Stimulated activated CD4-positive, alpha-beta T cell treated with anti-CD3 and anti-CD28 coated beads, Interleukin-4, amount 100 ng/mL, for 1 hour (primary cell): ENCODE data around the gene RPL22.

ENCODE experiments used
- DNase-seq: peaks from one replicate; pipeline ENCODE4 v3.0.0-alpha.2; 2020

Gene RPL22

DNA sequence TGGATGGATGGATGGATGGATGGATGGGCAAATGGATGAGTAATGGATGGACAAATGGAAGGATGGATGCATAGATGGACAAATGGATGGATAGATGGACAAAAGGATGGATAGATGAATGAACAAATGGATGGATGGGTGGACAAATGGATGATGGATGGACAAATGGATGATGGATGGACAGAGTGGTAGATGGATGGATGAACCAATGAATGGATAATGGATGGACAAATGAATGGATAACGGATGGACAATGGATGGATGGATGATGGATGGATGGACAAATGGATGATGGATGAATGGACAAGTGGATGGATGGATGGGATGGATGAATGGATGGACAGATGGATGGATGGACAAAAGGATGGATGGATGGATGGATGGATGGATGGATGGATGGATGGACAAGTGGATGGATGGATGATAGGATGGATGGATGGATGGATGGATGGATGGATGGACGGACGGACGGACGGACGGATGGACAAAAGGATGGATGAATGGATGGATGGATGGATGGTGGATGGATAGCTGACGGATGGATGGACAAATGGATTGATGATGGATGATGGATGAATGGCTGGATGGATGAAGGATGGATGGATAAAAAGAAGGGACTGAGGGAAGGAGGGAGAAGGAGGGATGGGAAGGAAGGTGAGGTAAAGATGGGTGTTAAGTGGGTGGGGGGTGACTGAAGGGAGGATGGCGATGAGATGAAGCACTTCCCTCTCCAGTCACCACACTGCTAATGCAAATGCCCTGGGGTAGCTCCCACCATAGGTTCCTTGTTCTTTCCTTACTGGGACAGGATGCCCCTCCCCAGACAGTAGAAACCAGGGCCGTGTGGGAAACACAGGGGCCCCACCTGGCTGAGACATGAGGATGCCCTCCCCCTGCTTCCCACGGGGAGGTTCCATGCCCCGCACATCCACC, 49.1 kb downstream of the RPL22 start:
- no peak for DNase-seq

- DNase-seq: no peak
Observed at GRCh38 chr1:6149597-6149996, 49.8 kb downstream of the RPL22 start.

DNA sequence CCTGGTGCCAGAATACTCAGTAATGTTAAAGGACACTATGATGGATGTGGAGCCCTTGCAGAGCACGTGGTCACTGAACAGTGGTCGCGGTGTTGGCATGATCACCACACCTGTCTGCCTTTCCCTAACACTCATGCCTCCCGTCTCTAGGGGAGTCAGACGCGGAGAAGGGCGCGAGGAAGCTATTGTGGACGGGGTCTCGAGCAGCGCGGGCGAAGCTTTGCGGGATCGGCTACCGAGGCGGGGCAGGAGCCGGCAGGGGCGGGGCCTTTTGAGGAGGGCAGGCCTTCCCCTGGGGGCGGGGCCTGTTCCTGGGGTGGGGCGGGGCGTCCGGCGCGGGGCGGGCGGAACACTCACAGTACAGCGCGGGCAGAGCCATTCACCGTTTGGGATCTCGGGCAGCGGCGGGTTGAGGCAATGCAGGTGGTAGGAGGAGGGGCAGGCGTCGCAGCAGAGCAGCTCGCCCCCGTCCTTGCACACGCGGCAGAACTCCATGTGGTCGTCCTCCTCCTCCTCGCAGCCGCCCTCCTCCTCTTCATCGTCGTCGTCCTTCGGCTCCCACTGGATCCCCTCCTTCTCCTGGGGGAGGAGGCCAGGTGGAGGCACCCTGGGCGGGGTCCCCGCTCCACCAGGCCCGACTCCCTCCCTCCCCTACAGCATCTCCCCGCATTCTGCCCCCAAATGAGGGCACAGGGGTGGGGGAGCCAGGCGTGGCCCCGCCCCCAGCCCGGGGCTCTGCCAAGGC, 50.7 kb downstream of the RPL22 start:
- peak; percentile 74 for DNase-seq

DNA sequence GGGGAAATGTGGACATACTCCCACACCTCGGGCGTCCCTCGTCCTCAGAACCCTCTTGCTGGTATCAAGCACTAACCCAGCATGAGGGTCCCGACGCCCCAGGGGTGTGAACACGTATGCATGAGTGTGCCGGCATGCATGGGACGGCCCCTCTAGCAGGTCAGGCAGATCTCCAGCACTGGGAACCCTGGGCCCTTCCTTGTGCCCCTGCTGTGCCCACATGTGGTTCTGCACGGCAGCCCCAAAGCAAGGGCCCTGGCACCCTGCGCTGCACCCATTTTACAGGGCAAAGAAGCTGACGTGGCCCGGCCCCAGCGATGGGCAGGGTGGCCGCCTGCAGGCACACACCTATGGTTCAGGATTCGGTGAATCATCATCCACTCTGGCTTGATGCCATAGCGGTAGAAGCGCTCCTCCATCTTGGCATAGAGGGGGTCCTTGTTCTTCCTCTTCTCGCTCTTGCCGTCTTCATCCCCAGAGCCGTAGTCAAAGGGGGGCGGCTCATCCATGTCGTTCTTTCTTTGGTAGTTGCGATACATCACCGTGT, 53.5 kb downstream of the RPL22 start:
- DNase-seq: no peak

GRCh38 chr1:6145396-6145750, 54.0 kb downstream of the RPL22 start:
- DNase-seq: no peak

DNA sequence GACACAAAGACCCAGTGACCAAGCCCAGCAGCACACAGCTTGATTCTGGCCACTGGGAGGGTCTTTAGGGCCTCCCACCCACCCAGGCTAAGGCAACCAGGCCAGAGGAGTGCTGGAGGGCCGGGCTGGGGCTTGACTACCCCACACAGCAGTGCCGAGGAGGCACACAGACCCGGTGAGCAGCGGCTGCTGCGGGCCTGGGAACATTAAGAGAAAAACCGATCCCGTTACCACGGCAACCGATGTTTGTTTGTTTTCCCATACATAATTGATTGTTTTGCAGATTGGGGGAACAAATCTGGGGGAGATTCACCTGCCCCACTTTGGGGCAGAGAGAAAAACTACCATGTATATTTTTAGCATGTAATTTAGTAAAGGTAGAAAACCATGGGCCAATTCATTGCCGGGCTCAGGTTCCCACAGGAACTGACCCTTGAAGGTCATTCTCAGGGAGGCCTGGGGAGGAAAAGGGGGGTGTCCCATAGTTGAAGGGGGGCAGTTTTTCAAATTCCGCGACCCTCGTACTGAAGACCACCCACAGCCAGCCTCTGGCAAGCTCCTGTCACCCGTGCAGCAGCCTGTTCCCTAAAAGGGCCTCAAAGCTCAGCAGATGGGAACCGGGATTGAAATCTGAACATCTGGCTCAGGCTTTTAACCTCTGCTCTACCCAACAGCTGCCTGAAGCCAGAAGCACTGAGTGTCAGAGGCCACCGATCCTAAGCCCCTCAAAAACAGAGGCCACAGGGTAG, 54.6 kb downstream of the RPL22 start:
- no peak for DNase-seq

DNA sequence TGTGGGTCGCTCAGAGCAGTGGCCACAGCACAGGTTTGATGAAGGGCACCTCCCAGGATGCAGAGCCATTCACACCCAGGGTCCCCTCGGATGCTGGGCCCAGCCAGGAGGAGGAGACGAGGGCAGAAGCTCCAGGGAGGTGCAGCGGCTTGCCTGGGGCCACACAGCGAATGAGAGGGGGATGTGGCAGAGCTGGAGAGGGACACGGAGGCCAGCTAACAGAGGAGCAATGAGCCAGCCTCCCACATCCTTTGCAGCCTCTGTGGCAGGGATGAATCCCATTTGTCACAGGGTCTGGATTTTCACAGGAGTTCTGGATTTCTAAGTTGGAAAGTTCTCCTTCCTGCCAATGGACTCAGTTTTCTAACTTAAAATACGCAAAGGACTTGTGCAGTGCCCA, 55.2 kb downstream of the RPL22 start:
- no peak for DNase-seq

- no peak for DNase-seq
Observed at GRCh38 chr1:6143395-6143794, 56.0 kb downstream of the RPL22 start.

GRCh38 chr1:6142734-6143133, 56.7 kb downstream of the RPL22 start:
- DNase-seq: no peak

DNA sequence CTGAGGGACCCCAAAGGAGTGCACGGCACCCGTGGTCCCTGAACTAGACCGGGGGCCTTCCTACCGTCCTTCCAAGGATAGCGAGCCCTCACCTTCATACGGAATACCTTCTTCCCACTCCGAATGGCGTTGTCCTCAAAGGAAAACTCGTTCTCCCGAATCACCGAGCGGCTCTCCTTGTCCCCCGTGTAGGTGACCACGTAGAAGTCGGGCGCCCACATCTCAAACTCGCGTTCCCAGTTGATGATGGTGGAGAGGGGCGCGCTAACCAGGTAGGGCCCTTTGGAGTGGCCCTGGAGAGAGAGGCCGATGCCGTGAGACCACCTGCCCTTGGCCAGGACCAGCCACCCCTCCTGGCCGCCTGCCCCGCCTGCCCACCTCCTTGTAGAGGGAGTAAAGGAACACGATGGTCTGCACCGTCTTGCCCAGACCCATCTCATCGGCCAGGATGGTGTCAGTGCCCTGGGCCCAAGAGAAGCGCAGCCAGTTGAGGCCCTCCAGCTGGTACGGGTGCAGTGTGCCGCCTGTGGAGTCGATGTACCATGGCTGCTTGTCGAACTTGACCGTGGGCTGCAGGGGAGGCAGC, 57.3 kb downstream of the RPL22 start:
- no peak for DNase-seq

GRCh38 chr1:6141592-6141991, 57.8 kb downstream of the RPL22 start:
- DNase-seq: peak; percentile 23

DNA sequence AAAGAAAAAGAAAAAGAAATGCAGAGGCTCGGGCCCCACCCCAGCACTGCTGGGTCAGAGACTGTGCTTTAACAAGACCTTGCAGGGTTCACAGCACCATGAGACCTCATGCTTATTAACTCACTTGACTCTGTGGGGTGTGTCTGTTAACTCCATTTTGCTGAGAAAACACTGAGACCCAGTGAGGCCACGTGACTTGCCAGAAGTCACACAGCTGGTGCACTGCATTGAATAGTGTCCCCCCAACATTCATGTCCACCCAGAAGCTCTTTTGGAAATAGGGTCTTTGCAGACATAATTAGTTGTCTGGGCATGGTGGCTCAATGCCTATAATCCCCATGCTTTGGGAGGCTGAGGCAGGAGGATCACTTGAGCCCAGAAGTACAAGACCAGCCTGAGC, 59.0 kb downstream of the RPL22 start:
- no peak for DNase-seq

DNA sequence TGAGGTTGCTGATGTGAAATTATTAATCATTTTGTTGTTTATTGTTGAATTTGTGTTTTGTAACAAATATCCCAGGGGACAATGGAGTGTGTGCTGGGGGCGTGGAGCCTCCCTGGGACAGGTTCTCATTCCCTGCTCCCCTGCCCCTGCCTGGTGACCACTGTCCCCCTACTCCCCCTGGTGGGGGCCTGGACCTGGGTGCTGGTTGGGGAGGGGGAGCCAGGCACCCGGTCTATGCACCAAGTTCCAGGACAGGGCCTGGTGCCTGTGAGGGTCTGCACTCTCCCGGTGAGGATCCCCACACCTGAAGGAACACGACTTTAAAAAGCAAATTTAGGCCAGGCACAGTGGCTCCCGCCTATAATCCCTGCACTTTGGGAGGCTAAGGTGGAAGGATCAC, 61.6 kb downstream of the RPL22 start:
- DNase-seq: no peak

DNA sequence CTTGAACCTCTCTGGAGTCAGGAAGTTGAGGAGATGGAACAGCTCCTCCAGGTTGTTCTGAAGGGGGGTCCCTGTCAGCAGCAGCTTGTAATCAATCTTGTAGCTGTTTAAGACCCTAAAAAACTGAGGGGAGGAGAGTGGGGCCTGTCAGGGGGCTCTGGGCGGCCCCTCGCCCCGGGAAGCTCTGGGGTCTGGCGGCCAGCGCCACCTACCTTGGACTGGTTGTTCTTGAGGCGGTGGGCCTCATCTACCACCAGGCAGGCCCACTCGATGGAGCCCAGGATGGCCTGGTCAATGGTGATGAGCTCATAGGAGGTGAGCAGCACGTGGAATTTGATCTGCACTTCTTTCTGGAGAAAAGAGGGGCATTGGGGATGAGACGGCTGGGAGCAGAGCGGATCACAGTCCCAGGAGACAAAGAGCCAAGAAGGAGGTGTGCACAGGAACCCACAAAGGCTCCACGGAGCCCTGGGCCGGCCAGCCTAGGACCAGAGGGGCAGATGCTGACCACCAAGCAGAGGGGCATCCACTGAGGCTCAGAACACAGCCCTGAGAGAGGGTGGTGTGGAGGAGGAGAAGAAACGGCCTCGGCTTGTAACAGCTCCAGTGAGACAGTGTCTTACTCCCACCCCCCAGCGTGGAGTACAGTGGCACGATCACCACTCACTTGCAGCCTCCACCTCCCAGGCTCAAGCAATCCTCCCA, 62.7 kb downstream of the RPL22 start:
- no peak for DNase-seq
